ENCODE data around the gene SNX5. TPM values are rescaled to one million over a fixed set of nuclear protein-coding genes. Genes with fewer than 3 reads are reported as not detected.

SNX5 gene
- total and polyA plus RNA-seq, 2 of the 8 experiments (the other 6 are each of a cell fraction or from before 2014, with no cell fraction given) = 155 to 194 TPM

GRCh38 chr20:17893445-17893844, 75.1 kb downstream of the SNX5 start:
- Histone ChIP-seq H3K9me3 (ENCODE audit: insufficient read depth in 2 of 2, low read depth in 1 of 2, low read length in 1 of 2) (peaks cover 15 to 17% of the 10 kb centered on the region in 2 experiments; a peak in 3 of 4 replicates), H3K4me3 (ENCODE audit: extremely low read depth in 1 of 4, insufficient read depth in 2 of 4, low read depth in 3 of 4, low read length in 4 of 4) (no peak overlapping the region), H3K9ac (replicated peaks in 1 of 4; ENCODE audit: extremely low read depth in 1 of 4, low read depth in 3 of 4, low read length in 3 of 4) (no peak overlapping the region), H3K4me1 (replicated peaks in 1 of 4; ENCODE audit: control insufficient read depth in 3 of 4, insufficient read depth in 4 of 4, low read length in 3 of 4) (peaks cover 6 to 19% (median 11%) of the 10 kb centered on the region in 4 experiments), H2BK5ac (ENCODE audit: low read depth, low read length) (no peak overlapping the region), H3K27ac (ENCODE audit: low read depth, low read length) (no peak overlapping the region), H4K91ac (replicated peaks; ENCODE audit: insufficient read length, low read length) (no peak overlapping the region), H4K5ac (ENCODE audit: insufficient read length, low read depth, low read length) (no peak overlapping the region), H3K4me2 (ENCODE audit: insufficient read depth in 1 of 2, low read depth in 2 of 2, low read length in 2 of 2) (no peak overlapping the region), H3K27me3 (replicated peaks in 1 of 4; ENCODE audit: control insufficient read depth in 3 of 4, extremely low read depth in 1 of 4, insufficient read depth in 3 of 4, low read length in 3 of 4) (no peaks in the 10 kb centered on the region; a peak in 1 of 7 replicates), H3K23me2 (ENCODE audit: low read depth, low read length) (0 out of 2 replicates have a peak, but pooled peaks cover 3% of the 10 kb centered on the region), H3K79me1 (ENCODE audit: low read depth, low read length) (no peaks in the 10 kb centered on the region), H3K4ac (replicated peaks; ENCODE audit: insufficient read length, low read depth, low read length) (no peak overlapping the region), H3K23ac (ENCODE audit: insufficient read length) (no peak overlapping the region), H2BK12ac (ENCODE audit: low read depth, low read length) (no peak overlapping the region), H4K8ac (ENCODE audit: extremely low read depth, insufficient read depth, low read length) (no peak overlapping the region), H2BK20ac (ENCODE audit: low read length) (no peak overlapping the region), H3K14ac (ENCODE audit: insufficient read length) (no peak overlapping the region), H3K18ac (ENCODE audit: extremely low read depth, low read length) (no peak overlapping the region), H2AFZ (ENCODE audit: low read length) (no peak overlapping the region), H2BK15ac (ENCODE audit: low read length) (no peak overlapping the region), H3K79me2 (ENCODE audit: control insufficient read depth in 1 of 2, insufficient read depth in 2 of 2, low read length in 2 of 2) (no peaks in the 10 kb centered on the region), H3K56ac (replicated peaks; ENCODE audit: insufficient read length, low read depth, low read length) (no peak overlapping the region), H3K36me3 (ENCODE audit: control insufficient read depth in 2 of 4, insufficient read depth in 4 of 4, low read length in 3 of 4) (no peaks in the 10 kb centered on the region), H4K20me1 (replicated peaks in 1 of 2; ENCODE audit: control insufficient read depth in 1 of 2, insufficient read depth in 2 of 2, low read length in 2 of 2) (no peaks in the 10 kb centered on the region), H2BK120ac (replicated peaks; ENCODE audit: low read depth, low read length) (no peak overlapping the region), H2AK5ac (ENCODE audit: low read depth, low read length) (no peak overlapping the region)
- ChIA-PET CTCF (ENCODE audit: partially characterized antibody) (no interaction called here), POLR2A (ENCODE audit: partially characterized antibody) (no interaction called here)
- FAIRE-seq (no peak), DNase-seq (ENCODE audit: low read depth in 1 of 2, low spot score in 2 of 2) (no peak)
- no peak for TF ChIP-seq SRF (IDR thresholded peaks at IDR 0.05; ENCODE audit: low read depth, low read length)
- no peak for TF ChIP-seq PHF8 (conservative IDR thresholded peaks at IDR 0.05; ENCODE audit: low read depth, low read length)
- TF ChIP-seq, protein P1, sequence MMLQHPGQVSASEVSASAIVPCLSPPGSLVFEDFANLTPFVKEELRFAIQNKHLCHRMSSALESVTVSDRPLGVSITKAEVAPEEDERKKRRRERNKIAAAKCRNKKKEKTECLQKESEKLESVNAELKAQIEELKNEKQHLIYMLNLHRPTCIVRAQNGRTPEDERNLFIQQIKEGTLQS (IDR thresholded peaks at IDR 0.05; ENCODE audit: insufficient read depth, low read depth, low read length) = no peak
- 68% methylated on average over 3 of the region's 3 CpGs; no CpG with 5 or more reads in 1 of the 2 experiments for WGBS, 2 experiments (ENCODE audit: extremely low coverage in 1 of 2, insufficient coverage in 1 of 2, insufficient read length in 1 of 2, insufficient replicate concordance in 2 of 2, low coverage in 1 of 2, low lambda C conversion rate in 2 of 2, missing lambda C conversion rate in 1 of 2)
